Measurements from ENCODE around the gene PRKAG1.

PRKAG1 gene

GRCh38 chr12:49031573-49032161, 13.1 kb upstream of the PRKAG1 start:
- Histone ChIP-seq H3K27ac (ENCODE audit: low read depth, low read length) (no peak overlapping the region), H3K4me1 (ENCODE audit: control insufficient read depth, insufficient read depth, low read length, unreplicated experiment) (no peaks in the 10 kb centered on the region), H3K36me3 (ENCODE audit: insufficient read depth, low read length) (peaks cover 19% of the 10 kb centered on the region), H3K4me3 (ENCODE audit: low read depth, low read length) (no peak overlapping the region), H3K27me3 (ENCODE audit: insufficient read depth, low read length) (no peaks in the 10 kb centered on the region), H3K79me2 (ENCODE audit: control insufficient read depth, insufficient read depth, low read length, unreplicated experiment) (no peaks in the 10 kb centered on the region), H2AFZ (ENCODE audit: low read length, unreplicated experiment) (no peak overlapping the region)

- no peak overlapping the region for H3K27ac ChIP-seq (ENCODE audit: low read depth, low read length)
- no peaks in the 10 kb centered on the region for H3K4me1 ChIP-seq (ENCODE audit: control insufficient read depth, insufficient read depth, low read length, unreplicated experiment)
- peaks cover 20% of the 10 kb centered on the region for H3K36me3 ChIP-seq (ENCODE audit: insufficient read depth, low read length)
- no peaks in the 10 kb centered on the region for H3K79me2 ChIP-seq (ENCODE audit: control insufficient read depth, insufficient read depth, low read length, unreplicated experiment)
- no peak overlapping the region for H2AFZ ChIP-seq (ENCODE audit: low read length, unreplicated experiment)
- H3K27me3 ChIP-seq (ENCODE audit: insufficient read depth, low read length) = no peaks in the 10 kb centered on the region
- no peak overlapping the region for H3K4me3 ChIP-seq (ENCODE audit: low read depth, low read length)
Measured at GRCh38 chr12:49030714-49031572, 12.4 kb upstream of the PRKAG1 start.

- Histone ChIP-seq H3K4me1 (ENCODE audit: control insufficient read depth, insufficient read depth, low read length, unreplicated experiment) (no peaks in the 10 kb centered on the region), H3K27me3 (ENCODE audit: insufficient read depth, low read length) (no peaks in the 10 kb centered on the region), H3K79me2 (ENCODE audit: control insufficient read depth, insufficient read depth, low read length, unreplicated experiment) (peaks cover 3% of the 10 kb centered on the region), H2AFZ (ENCODE audit: low read length, unreplicated experiment) (no peak overlapping the region), H3K27ac (ENCODE audit: low read depth, low read length) (no peak overlapping the region), H3K4me3 (ENCODE audit: low read depth, low read length) (no peak overlapping the region), H3K36me3 (ENCODE audit: insufficient read depth, low read length) (peaks cover 26% of the 10 kb centered on the region)
Measured at GRCh38 chr12:49030119-49030518, 11.5 kb upstream of the PRKAG1 start.

- Histone ChIP-seq H3K79me2 (ENCODE audit: control insufficient read depth, insufficient read depth, low read length, unreplicated experiment) (peaks cover 3% of the 10 kb centered on the region), H3K36me3 (ENCODE audit: insufficient read depth, low read length) (peaks cover 21% of the 10 kb centered on the region), H3K4me3 (ENCODE audit: low read depth, low read length) (no peak overlapping the region), H3K27ac (ENCODE audit: low read depth, low read length) (no peak overlapping the region), H2AFZ (ENCODE audit: low read length, unreplicated experiment) (no peak overlapping the region), H3K27me3 (ENCODE audit: insufficient read depth, low read length) (no peaks in the 10 kb centered on the region), H3K4me1 (ENCODE audit: control insufficient read depth, insufficient read depth, low read length, unreplicated experiment) (no peaks in the 10 kb centered on the region)
Measured at GRCh38 chr12:49028666-49029275, 10.2 kb upstream of the PRKAG1 start.

DNA sequence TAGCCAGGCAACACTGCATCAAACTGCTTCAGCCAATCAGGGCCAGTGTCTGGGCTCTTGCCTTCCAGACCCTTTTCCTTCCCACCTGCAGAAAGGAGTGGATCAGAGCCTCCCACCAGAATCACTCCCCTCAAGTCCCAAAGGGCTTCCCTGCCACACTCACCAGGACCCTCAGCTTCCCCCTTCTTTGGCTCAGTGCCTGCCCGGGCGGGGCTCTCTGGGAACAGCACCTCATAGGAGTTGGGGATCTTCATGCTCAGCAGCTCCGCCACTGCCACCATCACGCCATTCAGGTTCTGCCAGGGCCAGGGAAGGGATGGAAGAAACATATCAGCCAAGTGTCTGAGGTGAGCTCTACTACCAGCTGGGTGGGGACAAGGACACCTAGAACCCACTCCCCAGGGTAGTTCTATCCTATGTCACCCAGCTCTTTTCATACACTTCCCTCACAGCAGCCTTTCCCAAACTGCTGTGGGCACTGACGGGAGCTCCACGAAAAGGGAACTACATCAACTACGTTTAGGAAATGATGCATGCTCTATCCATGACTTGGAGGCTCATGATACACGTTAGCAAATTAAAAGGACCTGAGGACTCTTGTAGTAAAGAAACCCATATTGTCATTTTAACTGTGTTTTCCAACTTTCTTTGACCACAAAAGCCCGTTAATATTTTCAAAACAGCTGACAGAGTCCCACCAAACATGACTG, 9.4 kb upstream of the PRKAG1 start:
- no peak overlapping the region for H3K4me3 ChIP-seq (ENCODE audit: low read depth, low read length)
- H3K79me2 ChIP-seq (ENCODE audit: control insufficient read depth, insufficient read depth, low read length, unreplicated experiment) = peaks cover 3% of the 10 kb centered on the region
- no peak overlapping the region for H3K27ac ChIP-seq (ENCODE audit: low read depth, low read length)
- H3K36me3 ChIP-seq (ENCODE audit: insufficient read depth, low read length) = peaks cover 21% of the 10 kb centered on the region
- H3K4me1 ChIP-seq (ENCODE audit: control insufficient read depth, insufficient read depth, low read length, unreplicated experiment) = no peaks in the 10 kb centered on the region
- no peaks in the 10 kb centered on the region for H3K27me3 ChIP-seq (ENCODE audit: insufficient read depth, low read length)
- H2AFZ ChIP-seq (ENCODE audit: low read length, unreplicated experiment) = no peak overlapping the region

DNA sequence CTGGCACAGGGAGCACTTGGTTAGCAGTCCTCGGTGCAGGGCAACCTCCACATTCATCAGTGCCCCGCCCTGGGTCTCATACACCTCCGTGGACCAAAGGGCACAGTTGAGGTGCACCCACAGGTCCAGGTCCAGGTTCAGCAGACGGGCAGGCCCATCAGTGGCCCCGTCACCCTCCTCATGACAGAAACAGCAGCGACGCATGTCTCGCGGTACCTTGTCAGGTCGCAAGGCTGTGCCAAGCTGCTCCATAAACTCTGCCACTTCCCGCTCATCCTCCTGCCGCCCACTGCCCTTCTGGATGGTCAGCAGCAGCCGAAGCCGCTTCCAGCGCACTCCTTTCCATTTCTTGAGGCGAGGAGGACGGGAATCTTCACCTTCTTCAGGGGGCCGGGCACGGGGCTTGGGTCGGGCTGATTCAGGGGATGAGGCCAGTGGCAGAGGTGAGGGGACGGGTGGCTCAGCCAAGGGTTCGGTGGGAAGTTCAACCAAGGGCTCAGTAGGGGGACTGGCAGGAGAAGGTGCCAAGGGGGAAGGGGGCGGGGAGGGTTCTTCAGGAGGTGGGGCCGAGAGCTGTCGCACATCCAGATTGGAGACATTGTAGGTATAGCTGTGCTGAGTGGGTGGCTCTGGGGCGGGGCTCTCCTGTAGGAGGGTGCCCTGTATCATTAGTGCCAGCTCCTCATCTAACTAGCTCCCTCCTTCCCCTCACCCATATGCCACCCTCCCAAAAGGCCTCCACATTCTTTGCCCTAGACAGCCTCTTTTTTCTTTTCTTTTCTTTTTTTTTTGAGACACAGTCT, 8.3 kb upstream of the PRKAG1 start:
- Histone ChIP-seq H3K79me2 (ENCODE audit: control insufficient read depth, insufficient read depth, low read length, unreplicated experiment) (peaks cover 3% of the 10 kb centered on the region), H3K27ac (ENCODE audit: low read depth, low read length) (no peak overlapping the region), H3K36me3 (ENCODE audit: insufficient read depth, low read length) (peaks cover 21% of the 10 kb centered on the region), H3K27me3 (ENCODE audit: insufficient read depth, low read length) (no peaks in the 10 kb centered on the region), H3K4me1 (ENCODE audit: control insufficient read depth, insufficient read depth, low read length, unreplicated experiment) (no peaks in the 10 kb centered on the region), H3K4me3 (ENCODE audit: low read depth, low read length) (no peak overlapping the region), H2AFZ (ENCODE audit: low read length, unreplicated experiment) (no peak overlapping the region)

GRCh38 chr12:49026101-49026500, 7.5 kb upstream of the PRKAG1 start:
- Histone ChIP-seq H3K27me3 (ENCODE audit: insufficient read depth, low read length) (no peaks in the 10 kb centered on the region), H3K27ac (ENCODE audit: low read depth, low read length) (no peak overlapping the region)

GRCh38 chr12:49025463-49025862, 6.9 kb upstream of the PRKAG1 start:
- Histone ChIP-seq H3K27ac (ENCODE audit: low read depth, low read length) (no peak overlapping the region), H3K36me3 (ENCODE audit: insufficient read depth, low read length) (peaks cover 21% of the 10 kb centered on the region), H3K27me3 (ENCODE audit: insufficient read depth, low read length) (no peaks in the 10 kb centered on the region), H3K4me1 (ENCODE audit: control insufficient read depth, insufficient read depth, low read length, unreplicated experiment) (no peaks in the 10 kb centered on the region), H2AFZ (ENCODE audit: low read length, unreplicated experiment) (no peak overlapping the region), H3K4me3 (ENCODE audit: low read depth, low read length) (no peak overlapping the region), H3K79me2 (ENCODE audit: control insufficient read depth, insufficient read depth, low read length, unreplicated experiment) (peaks cover 3% of the 10 kb centered on the region)

More at GRCh38 chr12:49026101-49026500, 7.5 kb upstream of the PRKAG1 start:
- H3K36me3 ChIP-seq (ENCODE audit: insufficient read depth, low read length) = peaks cover 21% of the 10 kb centered on the region
- H2AFZ ChIP-seq (ENCODE audit: low read length, unreplicated experiment) = no peak overlapping the region
- H3K4me1 ChIP-seq (ENCODE audit: control insufficient read depth, insufficient read depth, low read length, unreplicated experiment) = no peaks in the 10 kb centered on the region
- no peak overlapping the region for H3K4me3 ChIP-seq (ENCODE audit: low read depth, low read length)
- H3K79me2 ChIP-seq (ENCODE audit: control insufficient read depth, insufficient read depth, low read length, unreplicated experiment) = peaks cover 3% of the 10 kb centered on the region

DNA sequence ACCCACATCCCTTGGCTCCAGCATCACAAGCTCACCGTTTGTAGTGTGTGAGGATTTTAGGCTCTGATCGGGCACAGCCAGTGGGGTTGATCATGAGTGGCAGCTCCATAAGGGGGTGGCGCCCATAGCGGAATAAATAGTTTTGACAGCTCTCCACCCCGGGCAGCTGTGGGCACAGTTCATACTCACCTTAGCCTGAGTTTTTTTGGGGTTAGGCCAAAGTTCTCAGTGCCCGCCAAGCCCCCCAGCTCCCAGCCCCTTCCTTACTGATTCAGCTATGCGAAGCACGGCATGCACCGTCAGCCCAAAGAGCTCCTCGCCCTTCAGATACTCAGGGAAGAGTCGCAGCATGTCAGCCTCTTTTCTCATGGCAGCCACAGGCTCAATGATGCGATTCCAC, 6.0 kb upstream of the PRKAG1 start:
- H3K4me1 ChIP-seq (ENCODE audit: control insufficient read depth, insufficient read depth, low read length, unreplicated experiment) = peaks cover 4% of the 10 kb centered on the region
- H2AFZ ChIP-seq (ENCODE audit: low read length, unreplicated experiment) = no peak overlapping the region
- H3K27me3 ChIP-seq (ENCODE audit: insufficient read depth, low read length) = no peaks in the 10 kb centered on the region
- no peak overlapping the region for H3K4me3 ChIP-seq (ENCODE audit: low read depth, low read length)
- peaks cover 3% of the 10 kb centered on the region for H3K79me2 ChIP-seq (ENCODE audit: control insufficient read depth, insufficient read depth, low read length, unreplicated experiment)
- H3K36me3 ChIP-seq (ENCODE audit: insufficient read depth, low read length) = peaks cover 21% of the 10 kb centered on the region; the same call in 1 of the 2 replicates
- no peak overlapping the region for H3K27ac ChIP-seq (ENCODE audit: low read depth, low read length)

DNA sequence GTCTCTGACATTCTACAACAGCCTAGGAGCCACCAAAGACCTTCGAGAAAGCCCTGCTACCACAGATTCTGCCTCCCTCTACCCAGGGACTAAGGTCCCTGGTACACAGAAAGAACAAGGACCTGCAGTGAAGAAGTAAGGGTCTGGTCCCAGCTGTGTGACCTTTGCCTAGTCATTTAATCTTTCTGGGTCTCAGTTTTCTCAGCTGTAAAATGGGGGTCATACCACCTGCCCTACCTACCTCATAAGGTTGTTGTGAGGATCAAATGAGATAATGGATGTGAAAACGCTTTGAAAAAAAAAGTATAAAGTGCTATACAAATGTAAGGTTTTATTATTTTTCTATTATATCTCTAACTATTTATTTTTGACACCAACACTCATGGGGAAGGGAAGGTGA, 5.2 kb upstream of the PRKAG1 start:
- Histone ChIP-seq H3K27me3 (ENCODE audit: insufficient read depth, low read length) (no peaks in the 10 kb centered on the region), H2AFZ (ENCODE audit: low read length, unreplicated experiment) (no peak overlapping the region), H3K27ac (ENCODE audit: low read depth, low read length) (no peak overlapping the region), H3K36me3 (ENCODE audit: insufficient read depth, low read length) (peaks cover 17% of the 10 kb centered on the region; the same call in 1 of the 2 replicates), H3K4me3 (ENCODE audit: low read depth, low read length) (no peak overlapping the region), H3K4me1 (ENCODE audit: control insufficient read depth, insufficient read depth, low read length, unreplicated experiment) (peaks cover 7% of the 10 kb centered on the region), H3K79me2 (ENCODE audit: control insufficient read depth, insufficient read depth, low read length, unreplicated experiment) (peaks cover 3% of the 10 kb centered on the region)

Data from ACC112 (cell line).